Measurements from ENCODE around the gene FBXO33. TPM values are rescaled to one million over a fixed set of nuclear protein-coding genes. Genes with fewer than 3 reads are reported as not detected.

FBXO33 gene, protein sequence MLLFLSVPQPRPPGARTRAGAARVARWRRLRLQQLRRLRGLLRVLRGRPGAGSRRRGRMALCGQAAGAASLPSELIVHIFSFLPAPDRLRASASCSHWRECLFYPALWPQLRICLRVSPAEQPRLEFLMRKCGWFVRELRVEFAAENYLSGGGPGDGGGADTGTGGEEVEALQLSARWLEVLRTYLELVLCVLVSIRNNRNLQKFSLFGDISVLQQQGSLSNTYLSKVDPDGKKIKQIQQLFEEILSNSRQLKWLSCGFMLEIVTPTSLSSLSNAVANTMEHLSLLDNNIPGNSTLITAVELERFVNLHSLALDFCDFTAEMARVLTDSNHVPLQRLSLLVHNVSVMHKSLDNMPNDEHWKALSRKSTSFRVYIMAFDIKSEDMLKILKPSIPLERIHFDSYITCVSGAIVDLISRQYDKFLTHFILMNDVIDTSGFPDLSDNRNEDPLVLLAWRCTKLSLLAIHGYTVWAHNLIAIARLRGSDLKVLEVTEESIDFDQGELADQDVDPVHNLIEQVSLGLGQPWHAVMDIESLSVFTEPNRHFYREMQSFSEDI
- 10 to 100 TPM; 18.7 to 19.0 TPM for total RNA-seq

DNA sequence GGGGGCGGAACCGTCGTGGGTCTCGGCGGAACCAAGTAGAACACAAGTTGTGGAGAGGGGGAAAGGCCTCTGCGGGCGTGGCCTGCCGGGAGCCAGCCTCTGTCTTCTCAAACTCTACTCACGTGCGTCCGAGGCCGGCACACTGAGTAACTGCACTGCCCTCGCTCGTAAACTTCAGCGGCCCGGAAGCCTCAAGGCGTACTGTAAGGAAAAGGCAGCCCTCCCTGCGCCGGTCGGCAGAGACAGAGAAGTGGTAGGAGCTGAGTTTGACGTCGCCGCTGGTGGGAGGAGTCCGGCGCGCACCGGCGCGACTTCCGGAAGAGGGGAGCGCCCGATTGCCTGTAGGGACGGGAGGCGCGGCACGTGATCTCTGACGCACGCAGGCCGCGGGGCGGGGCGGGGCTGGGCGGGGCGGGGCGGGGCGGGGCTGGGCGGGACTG is at the start of gene FBXO33:
FBXO33 (minus strand) TSS at position 255 of the 440 bp plus-strand sequence. CDS start 271 bp downstream, outside the sequence.
- H3K4me1 Mint-ChIP-seq (ENCODE audit: low read depth) = peaks cover 40% of the 10 kb centered on the region
- peaks cover 13% of the 10 kb centered on the region for H3K36me3 Mint-ChIP-seq (ENCODE audit: low read depth)
- ChIA-PET CTCF (interaction anchor here (1.0 to 4.0 kb wide), 6 partner anchors 10 to 335 kb away, joined by 4 to 37 read pairs (median 5); no protein-coding TSS in a partner anchor), POLR2A (interaction anchor here (0.6 to 4.1 kb wide), 29 partner anchors 8 to 333 kb away, joined by 3 to 44 read pairs (median 6); partner anchors contain the start of genes GEMIN2, PNN, SEC23A and TRAPPC6B)
- H3K9me3 Mint-ChIP-seq (ENCODE audit: insufficient read depth) = no peaks in the 10 kb centered on the region
- peak within 1 kb of the TSS; percentile 100 for H3K27ac Mint-ChIP-seq
- ATAC-seq (peak; percentile 84), DNase-seq (peak; percentile 97)
- H3K27me3 Mint-ChIP-seq (ENCODE audit: low read depth) = no peaks in the 10 kb centered on the region
- H3K4me3 Mint-ChIP-seq = peak within 1 kb of the TSS; percentile 97

DNA sequence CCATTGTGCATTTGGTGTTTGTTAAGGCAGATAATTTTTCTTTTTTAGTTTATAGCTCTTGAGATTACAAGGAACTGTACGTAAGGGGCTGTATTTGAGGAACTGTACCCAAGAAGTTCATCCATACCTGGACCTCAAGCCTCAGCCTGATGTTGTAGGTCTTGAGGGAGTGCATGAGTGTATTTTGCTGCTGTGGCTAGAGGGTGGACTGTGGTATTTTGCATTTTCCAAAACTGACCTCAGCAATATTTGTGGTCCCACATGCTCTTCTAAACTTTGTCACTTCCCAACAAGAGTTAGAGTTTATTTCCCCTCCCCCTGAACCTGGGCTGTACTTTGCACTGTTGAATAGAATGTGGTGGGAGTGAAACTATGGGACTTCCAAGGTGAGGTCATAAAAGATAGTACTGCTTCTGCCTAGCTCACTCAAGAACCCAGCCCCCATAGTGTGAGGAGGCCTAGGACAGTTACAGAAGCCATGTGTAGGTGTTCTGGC is 42.2 kb upstream of the FBXO33 start:
- no peak for ATAC-seq
- no peaks in the 10 kb centered on the region for H3K36me3 Mint-ChIP-seq (ENCODE audit: low read depth)
- no peak for DNase-seq
- no peak overlapping the region for H3K4me3 Mint-ChIP-seq
- no peaks in the 10 kb centered on the region for H3K9me3 Mint-ChIP-seq (ENCODE audit: insufficient read depth)
- ChIA-PET CTCF (no interaction called here), POLR2A (no interaction called here)
- no peaks in the 10 kb centered on the region for H3K27me3 Mint-ChIP-seq (ENCODE audit: low read depth)
- no peak overlapping the region for H3K27ac Mint-ChIP-seq
- no peaks in the 10 kb centered on the region for H3K4me1 Mint-ChIP-seq (ENCODE audit: low read depth)

DNA sequence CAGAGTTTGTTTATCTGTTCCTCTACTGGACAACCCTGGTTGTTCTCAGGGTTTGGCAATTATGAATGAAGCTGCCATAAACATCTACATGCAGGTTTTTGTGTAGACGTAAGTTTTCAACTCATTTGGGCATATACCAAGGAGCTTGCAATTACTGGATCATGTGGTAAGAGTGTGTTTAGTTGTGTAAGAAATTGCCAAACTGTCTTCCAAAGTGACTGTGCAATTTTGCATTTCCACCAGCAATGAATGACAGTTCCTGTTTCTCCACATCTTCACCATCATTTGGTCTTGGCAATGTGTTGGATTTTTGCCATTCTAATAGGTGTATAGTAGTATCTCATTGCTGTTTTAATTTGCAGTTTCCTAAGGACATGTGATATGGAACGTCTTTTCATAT is 39.8 kb upstream of the FBXO33 start:
- Mint-ChIP-seq H3K4me3 (no peak overlapping the region), H3K36me3 (ENCODE audit: low read depth) (no peaks in the 10 kb centered on the region), H3K9me3 (ENCODE audit: insufficient read depth) (no peaks in the 10 kb centered on the region), H3K27me3 (ENCODE audit: low read depth) (no peaks in the 10 kb centered on the region), H3K27ac (no peak overlapping the region), H3K4me1 (ENCODE audit: low read depth) (no peaks in the 10 kb centered on the region)
- ATAC-seq = no peak
- ChIA-PET CTCF (no interaction called here), POLR2A (no interaction called here)
- no peak for DNase-seq

DNA sequence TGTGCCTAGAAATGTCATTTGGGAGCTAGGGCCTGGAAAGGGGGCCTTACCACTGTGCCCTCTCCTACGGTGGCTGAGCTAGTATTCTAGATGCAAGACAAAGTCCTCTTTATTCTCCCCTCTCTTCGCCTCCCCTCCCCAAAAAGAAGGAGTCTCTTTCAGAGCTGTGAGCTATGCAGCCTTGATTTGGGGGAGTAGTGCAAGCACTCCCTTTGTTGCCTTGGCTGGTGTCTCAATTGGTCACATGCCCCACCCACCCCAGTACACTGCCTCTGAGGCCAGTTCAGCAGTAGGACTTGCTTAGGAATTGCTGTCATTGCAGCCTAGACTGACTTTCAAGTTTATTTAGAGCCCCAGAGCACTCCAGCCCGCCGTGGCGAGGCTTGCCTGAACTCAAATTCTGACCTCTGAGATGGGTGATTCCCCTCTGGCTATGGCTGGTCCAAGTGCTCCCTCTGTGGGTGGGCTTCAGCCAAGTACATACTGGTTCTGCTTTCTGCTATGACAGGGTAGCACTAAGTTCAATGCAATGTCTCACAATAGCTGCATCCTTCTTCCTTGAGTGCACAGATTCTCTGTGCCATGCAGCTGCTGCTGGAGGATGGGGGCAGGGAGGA is 37.0 kb upstream of the FBXO33 start:
- Mint-ChIP-seq H3K27me3 (ENCODE audit: low read depth) (peaks cover 12% of the 10 kb centered on the region), H3K36me3 (ENCODE audit: low read depth) (no peaks in the 10 kb centered on the region), H3K9me3 (ENCODE audit: insufficient read depth) (no peaks in the 10 kb centered on the region), H3K4me3 (no peak overlapping the region), H3K4me1 (ENCODE audit: low read depth) (no peaks in the 10 kb centered on the region), H3K27ac (no peak overlapping the region)
- POLR2A ChIA-PET = no interaction called here
- ATAC-seq (peak; percentile 65), DNase-seq (peak; percentile 40)
- CTCF ChIA-PET = interaction anchor here (0.9 to 1.1 kb wide), 2 partner anchors 38 to 238 kb away, joined by 3 read pairs; no protein-coding TSS in a partner anchor

DNA sequence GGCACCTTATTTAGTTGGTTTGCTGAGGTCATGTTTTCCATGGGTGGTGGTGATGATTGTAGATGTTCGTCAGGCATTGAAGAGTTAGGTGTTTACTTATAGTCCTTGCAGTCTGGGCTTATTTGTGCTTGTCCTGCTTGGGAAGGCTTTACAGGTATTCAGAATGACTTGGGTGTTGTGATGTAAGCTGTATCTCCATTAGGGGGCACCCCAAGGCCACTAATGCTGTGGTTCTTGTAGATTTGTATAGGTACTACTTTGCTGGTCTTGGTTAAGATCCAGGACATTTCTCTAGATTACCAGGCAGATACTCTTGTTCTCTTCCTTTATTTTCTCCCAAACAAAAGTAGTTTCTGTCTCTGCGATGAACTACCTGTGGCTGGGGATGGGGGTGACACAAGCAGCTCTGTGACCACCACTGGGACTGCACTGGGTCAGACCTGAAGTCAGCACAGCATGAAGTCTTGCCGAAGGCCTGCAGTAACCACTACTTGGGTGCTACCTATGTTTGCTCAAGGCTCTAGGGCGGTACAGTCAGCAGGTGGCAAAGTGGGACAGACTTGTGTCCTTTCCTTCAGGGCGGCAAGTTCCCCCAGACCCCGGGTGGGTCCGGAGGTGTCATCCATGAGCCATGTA is 35.8 kb upstream of the FBXO33 start:
- ChIA-PET POLR2A (no interaction called here), CTCF (interaction anchor here (0.9 to 1.7 kb wide), 5 partner anchors 20 to 237 kb away, joined by 3 to 4 read pairs (median 4); no protein-coding TSS in a partner anchor)
- Mint-ChIP-seq H3K36me3 (ENCODE audit: low read depth) (no peaks in the 10 kb centered on the region), H3K27ac (no peak overlapping the region), H3K4me3 (no peak overlapping the region), H3K4me1 (ENCODE audit: low read depth) (no peaks in the 10 kb centered on the region), H3K27me3 (ENCODE audit: low read depth) (peaks cover 12% of the 10 kb centered on the region), H3K9me3 (ENCODE audit: insufficient read depth) (no peaks in the 10 kb centered on the region)
- ATAC-seq (no peak), DNase-seq (peak; percentile 49)

DNA sequence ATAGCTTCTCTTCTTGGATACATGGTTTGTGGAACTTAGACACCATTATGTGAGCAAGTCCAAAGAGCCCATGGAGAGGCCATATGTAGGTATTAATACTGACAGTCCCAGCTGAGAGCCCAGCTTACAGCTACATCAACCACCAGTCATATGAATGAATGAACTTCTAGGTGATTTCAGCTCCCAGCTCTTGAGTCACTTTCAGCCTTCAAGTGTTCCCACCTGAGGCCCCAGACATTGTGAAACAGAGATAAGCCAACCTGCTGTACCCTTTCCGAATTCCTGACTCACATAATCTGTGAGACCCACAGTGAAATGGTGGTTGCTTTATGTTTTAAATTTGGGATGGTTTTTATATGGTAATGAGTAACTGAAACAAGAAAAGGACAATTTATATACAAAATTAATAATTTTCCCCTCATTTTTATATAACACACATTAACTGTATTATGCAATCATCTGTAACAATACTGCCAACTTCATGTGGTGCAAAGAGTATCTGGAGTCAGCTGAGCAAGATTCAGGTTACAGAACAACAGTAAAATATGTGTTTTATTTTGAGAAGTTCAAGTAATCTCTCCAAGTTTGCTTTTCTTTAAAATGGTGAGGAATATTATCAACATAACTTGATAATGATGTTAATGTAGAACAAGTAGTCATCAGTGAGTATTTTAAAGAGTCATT is 27.7 kb upstream of the FBXO33 start:
- CTCF ChIA-PET = no interaction called here
- H3K36me3 Mint-ChIP-seq (ENCODE audit: low read depth) = no peaks in the 10 kb centered on the region
- H3K4me3 Mint-ChIP-seq = no peak overlapping the region
- DNase-seq (no peak), ATAC-seq (no peak)
- H3K9me3 Mint-ChIP-seq (ENCODE audit: insufficient read depth) = no peaks in the 10 kb centered on the region
- POLR2A ChIA-PET = no interaction called here
- peaks cover 10% of the 10 kb centered on the region for H3K27me3 Mint-ChIP-seq (ENCODE audit: low read depth)
- H3K4me1 Mint-ChIP-seq (ENCODE audit: low read depth) = no peaks in the 10 kb centered on the region
- no peak overlapping the region for H3K27ac Mint-ChIP-seq

DNA sequence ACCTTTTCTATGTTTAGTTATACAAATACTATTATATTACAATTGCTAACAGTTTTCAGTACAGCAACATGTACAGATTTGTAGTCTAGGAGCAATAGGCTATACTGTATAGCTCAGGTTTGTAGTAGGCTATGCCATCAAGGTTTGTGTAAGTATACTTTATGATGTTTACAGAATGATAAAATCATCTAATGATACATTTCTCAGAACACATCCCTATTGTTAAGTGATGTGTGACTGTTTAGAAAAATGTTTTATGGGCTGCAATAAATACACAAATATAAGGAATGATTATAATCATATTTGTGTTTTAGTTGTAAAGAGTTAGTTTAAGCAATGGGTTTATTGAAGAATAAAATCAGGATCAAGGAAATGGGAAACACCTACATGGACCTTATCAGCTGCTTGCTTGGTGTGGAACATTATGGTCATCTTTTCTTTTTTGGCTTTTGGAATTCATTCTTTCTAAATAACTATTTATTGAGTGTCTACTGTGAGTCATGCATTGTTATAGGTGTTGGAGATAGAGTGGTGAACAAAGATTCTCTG is 24.5 kb upstream of the FBXO33 start:
- no peak overlapping the region for H3K27ac Mint-ChIP-seq
- peaks cover under 1% of the 10 kb centered on the region for H3K4me1 Mint-ChIP-seq (ENCODE audit: low read depth)
- H3K27me3 Mint-ChIP-seq (ENCODE audit: low read depth) = no peaks in the 10 kb centered on the region
- no peak overlapping the region for H3K4me3 Mint-ChIP-seq
- DNase-seq (no peak), ATAC-seq (no peak)
- ChIA-PET CTCF (no interaction called here), POLR2A (no interaction called here)
- H3K36me3 Mint-ChIP-seq (ENCODE audit: low read depth) = no peaks in the 10 kb centered on the region
- H3K9me3 Mint-ChIP-seq (ENCODE audit: insufficient read depth) = no peaks in the 10 kb centered on the region

DNA sequence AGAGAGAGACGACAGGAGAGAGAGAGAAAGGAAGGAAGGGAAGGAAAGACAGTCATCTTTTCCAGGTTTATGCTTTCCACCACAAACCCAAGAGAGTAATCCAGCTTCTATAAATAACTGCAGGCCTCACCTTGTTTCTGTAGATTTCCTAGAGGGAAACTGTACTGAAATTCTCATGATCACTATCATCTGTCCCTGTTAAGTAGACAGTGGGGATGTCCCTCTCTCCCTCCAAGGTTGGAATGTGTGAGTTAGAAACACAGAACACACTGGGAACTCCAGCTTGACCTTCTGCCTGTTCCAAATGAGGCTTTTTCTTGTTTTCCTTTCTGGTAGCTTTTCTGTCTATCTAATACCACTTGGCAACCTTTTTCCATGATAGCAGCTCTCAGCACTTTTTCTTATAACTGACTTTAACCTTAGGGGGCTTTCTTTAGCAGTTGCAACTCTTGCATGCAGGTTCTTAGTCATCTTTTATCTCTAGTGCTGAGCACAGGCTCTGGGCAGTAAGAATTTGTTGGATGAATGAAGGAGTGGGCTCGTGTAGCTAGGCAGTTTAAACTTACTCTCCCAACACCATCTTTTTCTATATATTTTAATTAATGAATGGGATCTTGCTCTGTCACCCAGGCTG is 22.8 kb upstream of the FBXO33 start:
- POLR2A ChIA-PET = interaction anchor here (0.7 kb wide), 1 partner anchor 10 kb away, joined by 3 read pairs; no protein-coding TSS in a partner anchor
- CTCF ChIA-PET = no interaction called here
- ATAC-seq (no peak), DNase-seq (no peak)
- H3K27ac Mint-ChIP-seq = no peak overlapping the region
- H3K4me3 Mint-ChIP-seq = no peak overlapping the region
- no peaks in the 10 kb centered on the region for H3K27me3 Mint-ChIP-seq (ENCODE audit: low read depth)
- no peaks in the 10 kb centered on the region for H3K36me3 Mint-ChIP-seq (ENCODE audit: low read depth)
- H3K4me1 Mint-ChIP-seq (ENCODE audit: low read depth) = peaks cover 6% of the 10 kb centered on the region
- H3K9me3 Mint-ChIP-seq (ENCODE audit: insufficient read depth) = no peaks in the 10 kb centered on the region

DNA sequence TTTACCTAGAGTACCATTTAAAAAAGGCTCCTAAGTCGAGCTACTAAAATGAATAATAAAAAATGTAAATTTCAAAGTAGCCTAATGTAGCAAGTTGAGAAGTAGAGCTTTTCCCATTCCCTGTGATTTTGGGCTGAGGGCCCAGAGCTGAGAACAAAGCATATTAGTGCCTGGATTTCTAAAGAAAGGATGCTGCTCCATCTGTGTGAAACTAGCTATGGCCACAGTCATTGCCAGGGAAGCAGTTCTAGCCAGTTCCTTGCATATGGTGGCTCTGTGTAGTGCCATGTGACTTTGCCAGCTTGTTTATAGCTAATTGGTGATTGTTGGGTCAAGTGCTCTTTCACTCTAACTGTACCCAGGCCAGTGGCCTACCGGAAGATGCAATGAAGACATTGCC is 20.4 kb upstream of the FBXO33 start:
- Mint-ChIP-seq H3K36me3 (ENCODE audit: low read depth) (no peaks in the 10 kb centered on the region), H3K4me3 (no peak overlapping the region), H3K27ac (no peak overlapping the region), H3K27me3 (ENCODE audit: low read depth) (no peaks in the 10 kb centered on the region), H3K4me1 (ENCODE audit: low read depth) (peaks cover 9% of the 10 kb centered on the region), H3K9me3 (ENCODE audit: insufficient read depth) (no peaks in the 10 kb centered on the region)
- CTCF ChIA-PET = no interaction called here
- POLR2A ChIA-PET = interaction anchor here (1.6 kb wide), 1 partner anchor 21 kb away, joined by 7 read pairs; the partner anchor contains the start of gene FBXO33
- DNase-seq (no peak), ATAC-seq (no peak)

DNA sequence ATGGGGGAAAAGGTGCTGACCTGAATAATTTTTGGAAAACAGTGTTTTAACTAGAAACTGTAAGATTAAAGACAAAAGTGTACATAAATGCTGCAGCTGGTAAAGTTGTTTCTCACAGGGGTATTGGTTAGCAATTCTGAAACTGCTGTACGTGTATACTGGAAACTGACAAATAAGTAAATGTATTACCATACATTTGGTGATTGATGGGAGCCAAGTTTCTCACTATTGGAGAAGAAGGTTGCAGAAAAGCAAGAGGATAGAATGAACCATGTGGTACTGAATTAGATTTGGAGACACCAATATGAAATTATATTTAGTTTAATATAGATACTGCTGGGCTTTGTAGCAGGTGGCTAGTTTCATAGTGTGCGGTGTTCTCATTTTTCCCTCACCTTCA is 19.6 kb upstream of the FBXO33 start:
- ATAC-seq = no peak
- no peak overlapping the region for H3K4me3 Mint-ChIP-seq
- no peak for DNase-seq
- H3K36me3 Mint-ChIP-seq (ENCODE audit: low read depth) = no peaks in the 10 kb centered on the region
- POLR2A ChIA-PET = interaction anchor here (1.6 kb wide), 1 partner anchor 20 kb away, joined by 7 read pairs; the partner anchor contains the start of gene FBXO33
- H3K4me1 Mint-ChIP-seq (ENCODE audit: low read depth) = peaks cover 16% of the 10 kb centered on the region
- no peaks in the 10 kb centered on the region for H3K9me3 Mint-ChIP-seq (ENCODE audit: insufficient read depth)
- no peak overlapping the region for H3K27ac Mint-ChIP-seq
- CTCF ChIA-PET = interaction anchor here (0.8 to 1.0 kb wide), 2 partner anchors 12 to 220 kb away, joined by 3 read pairs; no protein-coding TSS in a partner anchor
- H3K27me3 Mint-ChIP-seq (ENCODE audit: low read depth) = no peaks in the 10 kb centered on the region

Measured in activated CD8-positive, alpha-beta T cell treated with anti-CD3 and anti-CD28 coated beads, Interleukin-2, amount 10 ng/mL, durations not matched to agents 7 days and 5 days (primary cell).